Kidney epithelial cell (primary cell): ENCODE data around the gene CHST14. TPM values are rescaled to one million over a fixed set of nuclear protein-coding genes. Genes with fewer than 3 reads are reported as not detected.

Experiments used
- DNase-seq: peaks from one replicate; pipeline ENCODE4 v3.0.0-alpha.2; 2010; ENCODE audit warnings: low read depth
- H3K27me3 ChIP-seq: 2 replicates; pipeline ENCODE4 v1.6.0; 2011; ENCODE audit warnings: low read length; ENCODE audit not compliant: control insufficient read depth, insufficient read depth
- H3K36me3 ChIP-seq: 2 replicates; pipeline ENCODE4 v1.5.1; 2011; ENCODE audit warnings: low read length; ENCODE audit not compliant: control insufficient read depth, insufficient read depth
- H3K4me3 ChIP-seq: 2 replicates; pipeline ENCODE4 v1.5.1; 2011; ENCODE audit warnings: low read depth, mild to moderate bottlenecking, control low read depth, low read length
- total RNA-seq: library from RNA; depleted of rRNA; stranded (reverse); fragments of >200 nt; gene quantifications from 2 replicates; pipeline ENCODE4 v1.2.3, GENCODE V29; 2015
- TF ChIP-seq, protein P1 (sequence below): IDR thresholded peaks from 2 replicates; pipeline ENCODE4 v1.5.1; 2011; ENCODE audit warnings: mild to moderate bottlenecking, moderate library complexity, low read length, control low read depth, inconsistent platforms; ENCODE audit not compliant: insufficient read depth, poor library complexity, severe bottlenecking

CHST14 gene
- total RNA-seq, 1 donor from 2014 or later, result 25.8 TPM

DNA sequence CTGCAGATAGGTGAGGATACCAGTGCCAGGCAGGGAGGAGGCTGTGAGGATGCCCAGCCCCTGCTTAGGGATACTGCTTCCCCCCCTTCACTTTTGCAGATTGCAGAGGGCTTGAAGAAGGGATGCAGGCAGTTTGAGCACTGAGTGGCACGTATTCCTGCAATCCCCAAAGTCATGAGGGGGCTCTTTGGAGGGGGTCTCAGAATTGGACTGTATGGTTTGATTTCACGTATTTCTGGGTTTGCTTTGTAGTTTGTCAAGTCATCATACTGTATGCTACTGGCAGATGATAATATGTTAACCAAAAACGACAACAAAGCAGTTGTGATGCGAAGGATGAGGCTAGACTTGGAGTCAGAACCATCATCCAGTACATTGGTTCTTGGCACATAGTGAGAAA is 28.1 kb downstream of the CHST14 start:
- Histone ChIP-seq H3K27me3 (no peaks in the 10 kb centered on the region), H3K4me3 (no peak overlapping the region), H3K36me3 (no peaks in the 10 kb centered on the region)
- DNase-seq, result no peak
- TF ChIP-seq, protein P1, sequence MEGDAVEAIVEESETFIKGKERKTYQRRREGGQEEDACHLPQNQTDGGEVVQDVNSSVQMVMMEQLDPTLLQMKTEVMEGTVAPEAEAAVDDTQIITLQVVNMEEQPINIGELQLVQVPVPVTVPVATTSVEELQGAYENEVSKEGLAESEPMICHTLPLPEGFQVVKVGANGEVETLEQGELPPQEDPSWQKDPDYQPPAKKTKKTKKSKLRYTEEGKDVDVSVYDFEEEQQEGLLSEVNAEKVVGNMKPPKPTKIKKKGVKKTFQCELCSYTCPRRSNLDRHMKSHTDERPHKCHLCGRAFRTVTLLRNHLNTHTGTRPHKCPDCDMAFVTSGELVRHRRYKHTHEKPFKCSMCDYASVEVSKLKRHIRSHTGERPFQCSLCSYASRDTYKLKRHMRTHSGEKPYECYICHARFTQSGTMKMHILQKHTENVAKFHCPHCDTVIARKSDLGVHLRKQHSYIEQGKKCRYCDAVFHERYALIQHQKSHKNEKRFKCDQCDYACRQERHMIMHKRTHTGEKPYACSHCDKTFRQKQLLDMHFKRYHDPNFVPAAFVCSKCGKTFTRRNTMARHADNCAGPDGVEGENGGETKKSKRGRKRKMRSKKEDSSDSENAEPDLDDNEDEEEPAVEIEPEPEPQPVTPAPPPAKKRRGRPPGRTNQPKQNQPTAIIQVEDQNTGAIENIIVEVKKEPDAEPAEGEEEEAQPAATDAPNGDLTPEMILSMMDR, result no peak

DNA sequence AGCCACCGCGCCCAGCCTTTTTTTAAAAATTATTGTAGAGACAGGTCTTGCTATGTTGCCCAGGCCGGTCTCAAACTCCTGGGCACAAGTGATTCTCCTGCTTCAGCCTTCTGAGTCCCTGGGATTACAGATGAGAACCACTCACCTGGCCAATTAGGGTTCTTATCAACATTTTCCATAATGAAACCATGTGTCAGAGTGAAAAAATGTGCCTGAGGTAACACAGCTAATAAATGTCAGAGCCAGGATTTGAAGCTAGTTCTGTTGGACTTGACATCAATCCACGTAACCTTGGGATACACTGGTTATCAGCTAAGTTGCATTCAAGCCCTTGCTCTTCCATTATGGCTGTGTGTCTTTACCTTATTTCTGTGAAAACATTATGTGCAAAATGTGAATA is 29.1 kb downstream of the CHST14 start:
- no peak for DNase-seq
- Histone ChIP-seq H3K27me3 (no peaks in the 10 kb centered on the region), H3K36me3 (no peaks in the 10 kb centered on the region), H3K4me3 (no peak overlapping the region)
- TF ChIP-seq, protein P1, result no peak

DNA sequence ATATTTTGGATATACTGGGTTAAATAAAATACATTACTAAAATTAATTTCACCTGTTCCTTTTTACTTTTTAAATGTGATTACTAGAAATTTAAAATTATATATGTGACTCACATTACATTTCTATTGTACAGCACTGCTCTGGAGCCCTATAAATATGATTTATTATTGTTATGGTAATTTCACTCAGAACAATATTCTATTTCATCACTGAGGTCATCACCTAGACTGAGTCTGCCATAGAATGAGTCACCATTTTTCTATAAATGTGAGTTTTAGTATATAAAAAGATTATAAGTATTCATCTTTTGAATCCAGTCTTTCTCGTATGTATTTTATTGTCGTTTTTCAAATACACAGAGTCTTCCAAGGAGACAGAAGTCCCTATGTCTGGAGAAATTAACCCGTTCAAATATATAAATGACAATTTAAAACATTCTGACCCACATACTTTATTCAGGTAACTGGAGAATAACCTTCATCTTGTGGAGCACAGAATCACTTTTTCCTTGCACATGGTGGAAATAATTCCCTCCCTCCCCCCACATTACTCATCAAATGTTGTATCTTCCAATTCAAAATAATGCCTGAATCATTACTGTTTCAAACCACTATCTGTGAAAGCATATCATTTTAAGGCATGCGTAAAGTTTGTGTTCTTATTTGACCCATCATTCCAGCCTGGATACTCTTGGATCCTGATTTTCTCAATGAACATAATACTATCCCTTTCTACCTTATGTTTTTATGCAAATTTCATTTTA is 30.0 kb downstream of the CHST14 start:
- DNase-seq, result no peak
- H3K36me3 ChIP-seq, result no peaks in the 10 kb centered on the region
- no peak overlapping the region for H3K4me3 ChIP-seq
- H3K27me3 ChIP-seq, result no peaks in the 10 kb centered on the region
- TF ChIP-seq, protein P1, result no peak

DNA sequence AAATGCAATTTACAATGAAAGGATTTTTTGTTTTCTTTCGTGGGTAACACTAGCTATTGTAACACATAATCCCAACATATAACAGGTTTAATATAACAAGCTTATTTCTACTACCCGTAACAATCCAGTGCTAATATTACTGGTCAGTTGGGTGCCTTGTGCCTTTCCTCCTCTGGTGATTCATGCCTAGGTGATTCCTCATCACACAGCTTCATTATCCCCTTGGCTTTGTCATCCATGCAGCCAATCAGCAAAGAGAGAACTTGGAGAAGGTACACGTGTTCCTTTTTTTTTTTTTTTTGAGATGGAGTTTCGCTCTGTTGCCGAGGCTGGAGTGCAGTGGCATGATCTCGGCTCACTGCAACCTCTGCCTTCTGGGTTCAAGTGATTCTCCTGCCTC is 30.7 kb downstream of the CHST14 start:
- H3K36me3 ChIP-seq, result no peaks in the 10 kb centered on the region
- no peaks in the 10 kb centered on the region for H3K27me3 ChIP-seq
- H3K4me3 ChIP-seq, result no peak overlapping the region
- no peak for DNase-seq
- TF ChIP-seq, protein P1, result no peak

DNA sequence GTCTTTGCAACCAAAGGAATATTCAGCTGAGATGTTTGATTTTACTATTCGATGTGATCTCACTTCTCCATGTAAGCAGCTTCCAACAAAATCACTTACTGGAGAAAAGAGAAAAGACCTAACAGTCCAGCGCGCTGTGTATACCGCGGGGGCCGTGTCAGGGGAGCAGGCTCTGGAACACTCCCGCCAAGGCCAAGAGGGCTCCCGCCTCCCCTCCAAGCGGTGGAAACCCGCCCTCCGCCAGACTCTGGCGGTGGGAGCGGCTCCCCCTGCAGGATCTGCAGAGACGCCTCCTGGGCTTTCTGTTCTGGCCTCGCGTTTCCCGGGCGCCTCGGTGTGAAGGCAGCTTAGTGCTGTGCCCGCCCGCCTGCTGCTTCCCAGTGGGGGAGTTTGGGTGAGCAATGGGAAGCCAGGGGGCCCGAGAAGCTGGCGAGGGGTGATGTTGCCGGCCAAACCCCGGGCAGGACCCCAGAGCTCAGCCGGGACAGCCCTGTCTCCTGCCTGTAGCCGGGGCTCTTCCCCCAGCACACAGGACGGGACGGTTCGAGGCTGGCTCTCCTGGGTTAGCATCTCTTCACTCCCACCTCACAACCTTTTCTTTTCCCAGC is 36.3 kb downstream of the CHST14 start:
- peak; percentile 34 for DNase-seq
- TF ChIP-seq, protein P1, result peak; percentile 92

DNA sequence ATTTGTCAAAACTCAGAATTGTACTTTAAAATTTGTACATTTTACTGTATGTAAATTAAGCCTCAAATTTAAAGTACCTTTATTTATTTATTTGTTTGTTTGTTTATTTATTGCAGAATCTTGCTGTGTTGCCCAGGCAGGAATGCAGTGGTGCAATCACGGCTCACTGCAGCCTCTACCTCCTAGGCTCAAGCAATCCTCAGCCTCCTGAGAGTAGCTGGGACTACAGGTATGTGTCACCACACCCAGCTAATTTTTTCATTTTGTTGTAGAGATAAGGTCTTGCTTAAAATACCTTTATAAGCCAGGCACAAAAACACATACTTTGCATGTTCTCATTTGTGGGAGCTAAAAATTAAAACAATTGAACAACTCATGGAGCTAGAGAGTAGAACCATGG is 37.4 kb downstream of the CHST14 start:
- DNase-seq, result no peak
- Histone ChIP-seq H3K27me3 (peaks cover 9% of the 10 kb centered on the region), H3K4me3 (no peak overlapping the region), H3K36me3 (no peaks in the 10 kb centered on the region)
- TF ChIP-seq, protein P1, result no peak

More for the DNA sequence above, 36.3 kb downstream of the CHST14 start:
- H3K4me3 ChIP-seq, result no peak overlapping the region
- H3K36me3 ChIP-seq, result no peaks in the 10 kb centered on the region
- peaks cover 9% of the 10 kb centered on the region for H3K27me3 ChIP-seq
